CD4-positive, alpha-beta T cell treated with Interleukin-17A for 1 hour (primary cell): ENCODE data around the gene EP400.

ENCODE experiments used
- DNase-seq: peaks from one replicate; pipeline ENCODE4 v3.0.0-alpha.2; 2020

Gene EP400

GRCh38 chr12:131990066-131990979 is 40.6 kb downstream of the EP400 start:
- no peak for DNase-seq

- no peak for DNase-seq
Measured at GRCh38 chr12:131990980-131991305, 41.2 kb downstream of the EP400 start.

- DNase-seq: no peak
Measured at GRCh38 chr12:131991816-131992430, 42.2 kb downstream of the EP400 start.

GRCh38 chr12:131994589-131994988 is 44.8 kb downstream of the EP400 start:
- DNase-seq: no peak

- no peak for DNase-seq
Measured at GRCh38 chr12:132000286-132000872, 50.6 kb downstream of the EP400 start.

- DNase-seq: no peak
Measured at GRCh38 chr12:132003846-132004245, 54.1 kb downstream of the EP400 start.

- DNase-seq: no peak
Measured at GRCh38 chr12:132004946-132005345, 55.2 kb downstream of the EP400 start.

- no peak for DNase-seq
Measured at GRCh38 chr12:132006056-132006680, 56.4 kb downstream of the EP400 start.

- no peak for DNase-seq
Measured at GRCh38 chr12:132007041-132007440, 57.3 kb downstream of the EP400 start.

- no peak for DNase-seq
Measured at GRCh38 chr12:132009336-132009859, 59.7 kb downstream of the EP400 start.

- no peak for DNase-seq
Measured at GRCh38 chr12:132012919-132013568, 63.3 kb downstream of the EP400 start.

GRCh38 chr12:132014092-132014914 is 64.6 kb downstream of the EP400 start:
- no peak for DNase-seq

- no peak for DNase-seq
Measured at GRCh38 chr12:132014915-132015280, 65.2 kb downstream of the EP400 start.

GRCh38 chr12:132015686-132016430 is 66.1 kb downstream of the EP400 start:
- no peak for DNase-seq

- DNase-seq: no peak
Measured at GRCh38 chr12:132018193-132018916, 68.6 kb downstream of the EP400 start.

GRCh38 chr12:132019891-132020290 is 70.1 kb downstream of the EP400 start:
- DNase-seq: no peak

- DNase-seq: no peak
Measured at GRCh38 chr12:132020292-132020691, 70.5 kb downstream of the EP400 start.

- no peak for DNase-seq
Measured at GRCh38 chr12:132021031-132021871, 71.5 kb downstream of the EP400 start.

- no peak for DNase-seq
Measured at GRCh38 chr12:132021965-132022364, 72.2 kb downstream of the EP400 start.

GRCh38 chr12:132023658-132024057 is 73.9 kb downstream of the EP400 start:
- DNase-seq: no peak
